Activated naive CD4-positive, alpha-beta T cell treated with Interleukin-2 at 50 U/mL for 16 hours (primary cell): Measurements from ENCODE around the gene FPR1.
"Not testable (repeated sequence)": the region's sequence is repeated elsewhere in the genome, so short reads cannot be mapped to it uniquely, and the experiment has no call there.

Source experiments
- DNase-seq: peaks from one replicate; pipeline ENCODE4 v3.0.0-alpha.2; 2020

FPR1 gene

GRCh38 chr19:51779181-51779580 is 27.5 kb upstream of the FPR1 start:
- no peak for DNase-seq

- peak; percentile 28 for DNase-seq
Measured at GRCh38 chr19:51777570-51778462, 26.1 kb upstream of the FPR1 start.

- DNase-seq, result not testable (repeated sequence)
Measured at GRCh38 chr19:51776561-51776960, 24.9 kb upstream of the FPR1 start.

- DNase-seq, result no peak
Measured at GRCh38 chr19:51772977-51773376, 21.3 kb upstream of the FPR1 start.

- no peak for DNase-seq
Measured at GRCh38 chr19:51771376-51772130, 19.9 kb upstream of the FPR1 start.

GRCh38 chr19:51766461-51766860 is 14.8 kb upstream of the FPR1 start:
- DNase-seq, result no peak

- no peak for DNase-seq
Measured at GRCh38 chr19:51765086-51765485, 13.4 kb upstream of the FPR1 start.

GRCh38 chr19:51761696-51762095 is 10.0 kb upstream of the FPR1 start:
- DNase-seq, result no peak

- no peak for DNase-seq
Measured at GRCh38 chr19:51760697-51761356, 9.1 kb upstream of the FPR1 start, which contains the start of gene FPR2. Gene FPR2, plus strand, starts transcription at chr19:51761180. Its CDS starts 7,479 bp downstream, at chr19:51768659.

- DNase-seq, result no peak
Measured at GRCh38 chr19:51755571-51755970, 3.9 kb upstream of the FPR1 start.

- no peak for DNase-seq
Measured at GRCh38 chr19:51754770-51755169, 3.1 kb upstream of the FPR1 start.

- DNase-seq, result no peak
Measured at GRCh38 chr19:51754109-51754508, 2.4 kb upstream of the FPR1 start.

GRCh38 chr19:51750400-51751094 is 1.1 kb downstream of the FPR1 start:
- DNase-seq, result no peak

GRCh38 chr19:51749979-51750378 is 1.7 kb downstream of the FPR1 start:
- DNase-seq, result no peak

- no peak for DNase-seq
Measured at GRCh38 chr19:51746731-51747130, 4.9 kb downstream of the FPR1 start.

- no peak for DNase-seq
Measured at GRCh38 chr19:51743405-51743804, 8.3 kb downstream of the FPR1 start.

GRCh38 chr19:51742789-51743188 is 8.9 kb downstream of the FPR1 start:
- no peak for DNase-seq

GRCh38 chr19:51740356-51740755 is 11.3 kb downstream of the FPR1 start:
- no peak for DNase-seq

- no peak for DNase-seq
Measured at GRCh38 chr19:51739466-51740213, 12.0 kb downstream of the FPR1 start.

- DNase-seq, result not testable (repeated sequence)
Measured at GRCh38 chr19:51738523-51738922, 13.2 kb downstream of the FPR1 start.

GRCh38 chr19:51737924-51738323 is 13.8 kb downstream of the FPR1 start:
- no peak for DNase-seq

- no peak for DNase-seq
Measured at GRCh38 chr19:51737389-51737788, 14.3 kb downstream of the FPR1 start.
